PFSK-1 (cell line): ENCODE data around the gene WDFY3.

ENCODE experiments used
- POLR2AphosphoS5 ChIP-seq: IDR thresholded peaks from 2 replicates; pipeline ENCODE4 v1.6.1; 2012; ENCODE audit warnings: low read depth, mild to moderate bottlenecking, control low read depth, low read length, moderate library complexity
- SIN3A ChIP-seq: IDR thresholded peaks from 2 replicates; pipeline ENCODE4 v1.6.1; 2012; ENCODE audit warnings: mild to moderate bottlenecking, low read length, moderate library complexity, borderline replicate concordance; ENCODE audit not compliant: insufficient read depth
- TAF1 ChIP-seq: IDR thresholded peaks from 2 replicates; pipeline ENCODE4 v1.6.1; 2012; ENCODE audit warnings: low read length, control low read depth, borderline replicate concordance; ENCODE audit not compliant: insufficient read depth

DNA sequence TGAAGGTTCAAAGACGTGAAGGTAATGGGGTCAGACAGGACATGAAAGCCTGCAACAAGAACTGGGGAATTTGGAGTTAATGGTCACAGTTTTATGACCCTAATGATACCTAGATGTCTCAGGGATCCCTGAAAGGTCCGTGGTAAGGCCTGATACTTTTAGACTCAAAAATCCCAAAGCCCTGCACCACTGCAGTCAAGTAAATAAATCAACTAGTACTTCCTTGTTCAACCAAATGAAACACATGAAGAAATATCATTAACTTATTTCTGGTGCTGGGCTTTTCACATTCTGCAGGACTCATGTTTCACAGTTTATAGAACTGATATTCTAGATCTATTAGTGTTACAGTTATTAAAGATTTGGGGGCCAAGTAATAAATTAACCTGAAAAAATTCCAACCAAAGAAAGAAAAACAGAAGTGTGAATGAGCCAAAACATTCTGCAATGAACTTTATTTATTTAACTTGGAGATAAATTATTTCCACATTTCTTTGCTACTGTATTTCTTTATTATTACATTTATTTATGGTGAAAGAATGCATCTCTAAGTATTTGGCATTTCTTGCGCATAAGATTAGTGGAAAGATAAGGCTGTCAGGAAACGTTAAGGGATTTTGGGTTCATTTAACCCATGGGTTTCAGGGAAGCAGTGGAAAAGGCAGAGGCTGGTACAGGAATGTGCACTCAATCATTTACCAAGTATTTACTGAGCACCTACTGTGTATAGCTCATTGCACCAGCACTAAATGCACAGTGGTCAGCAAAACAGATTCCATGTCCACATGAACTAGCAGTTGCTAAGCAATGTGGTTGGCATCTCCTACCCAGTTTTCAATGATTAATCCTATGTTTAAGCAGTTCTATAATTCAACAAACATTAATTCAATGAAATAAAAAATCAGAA, 8.7 kb downstream of the WDFY3 start:
- no peak for TF ChIP-seq POLR2AphosphoS5
- no peak for TF ChIP-seq TAF1
- TF ChIP-seq SIN3A, result no peak
